HG02623 (cell line): ENCODE measurements around the gene GSTM2.
"Not testable (repeated sequence)": the region's sequence is repeated elsewhere in the genome, so short reads cannot be mapped to it uniquely, and the experiment has no call there.

Experiments used
- ATAC-seq: cut with Tn5 transposase; IDR thresholded peaks from one replicate; pipeline ENCODE4 v1.9.1; 2021; ENCODE audit warnings: moderate library complexity; ENCODE audit not compliant: unreplicated experiment

GSTM2 gene

DNA sequence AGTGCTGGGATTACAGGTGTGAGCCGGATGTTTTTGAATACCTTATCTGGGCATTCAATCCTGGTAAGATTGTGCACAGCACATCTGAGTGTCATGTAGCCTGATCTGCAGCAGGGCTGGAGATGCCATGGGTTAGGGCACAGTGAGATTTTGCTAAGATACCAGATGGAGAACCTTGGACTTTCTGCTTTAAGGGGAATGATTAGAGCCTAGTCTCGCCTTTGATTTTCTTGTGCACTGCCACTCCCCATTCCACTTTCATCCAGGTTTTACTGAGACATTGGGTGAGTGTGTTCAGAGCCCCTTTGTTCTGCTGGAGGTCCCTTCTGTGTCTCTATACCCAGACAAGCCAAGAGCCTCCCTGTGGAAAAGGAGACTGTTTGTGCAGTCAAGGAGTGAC is 6.0 kb downstream of the GSTM2 start:
- not testable (repeated sequence) for ATAC-seq

DNA sequence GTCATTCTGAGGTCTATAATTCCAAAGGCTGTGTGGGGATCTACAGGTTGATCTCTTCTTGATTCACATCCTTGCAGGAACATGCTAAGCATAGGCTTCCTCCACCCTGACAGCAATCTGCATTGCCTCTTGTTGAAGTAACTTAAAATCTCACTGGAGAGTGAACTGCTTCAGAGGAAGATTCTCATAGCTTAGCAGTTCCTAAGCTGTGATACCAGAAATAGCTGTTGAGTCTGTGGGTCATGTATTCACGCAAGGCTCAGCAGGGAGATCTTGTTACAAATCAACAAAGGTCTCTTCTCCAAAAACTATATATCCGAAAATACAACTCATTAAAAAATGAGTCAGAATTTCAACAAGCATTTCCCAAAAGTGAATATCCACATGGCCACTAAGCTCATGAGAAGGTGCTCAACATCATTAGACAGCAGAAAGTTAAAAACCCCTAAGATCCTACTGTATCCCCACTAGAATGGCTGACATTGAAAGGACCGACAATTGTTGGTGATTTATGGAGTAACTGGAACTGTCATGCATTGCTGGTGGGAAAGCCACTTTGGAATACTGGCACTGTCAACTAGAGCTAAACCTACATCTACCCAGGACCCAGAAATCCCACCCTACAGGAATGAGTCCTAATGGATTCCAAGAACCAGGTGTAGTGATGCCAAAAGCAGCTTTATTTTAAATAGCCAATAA is 9.0 kb downstream of the GSTM2 start:
- not testable (repeated sequence) for ATAC-seq

DNA sequence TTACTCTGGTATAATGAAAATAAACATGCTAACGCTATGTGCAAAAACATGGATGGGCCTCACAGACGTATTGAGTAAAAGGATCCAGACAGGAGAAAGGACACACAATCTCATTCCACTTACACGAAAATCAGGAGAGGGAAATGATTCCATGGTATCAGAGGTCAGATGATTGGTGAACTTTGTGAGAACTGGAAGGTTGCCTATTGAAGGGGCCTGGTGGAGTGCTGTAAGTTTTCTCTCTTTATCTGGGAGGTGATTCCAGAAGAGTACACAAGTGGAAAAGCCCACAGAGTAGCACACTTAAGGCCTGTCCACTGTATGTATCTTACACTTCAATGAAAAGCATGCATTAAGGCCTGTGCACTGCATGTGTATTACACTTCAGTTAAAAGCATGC is 9.6 kb downstream of the GSTM2 start:
- ATAC-seq: no peak

DNA sequence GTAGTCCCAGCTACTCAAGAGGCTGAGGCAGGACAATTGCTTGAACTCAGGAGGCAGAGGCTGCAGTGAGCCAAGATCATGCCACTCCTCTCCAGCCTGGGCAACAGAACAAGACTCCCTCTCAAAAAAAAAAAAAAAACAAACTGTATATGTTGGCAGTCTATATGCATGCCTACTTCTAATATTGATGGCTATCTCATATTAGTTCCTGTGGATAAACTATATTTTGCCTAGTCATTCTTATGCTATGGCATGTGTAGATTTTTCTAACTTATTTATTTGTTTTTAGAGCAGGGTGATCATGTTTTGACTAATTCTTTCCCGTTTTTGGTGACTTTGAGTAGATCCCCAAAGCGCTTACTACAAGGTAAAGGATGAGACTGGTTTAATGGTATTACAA is 10.8 kb downstream of the GSTM2 start:
- ATAC-seq: not testable (repeated sequence)

DNA sequence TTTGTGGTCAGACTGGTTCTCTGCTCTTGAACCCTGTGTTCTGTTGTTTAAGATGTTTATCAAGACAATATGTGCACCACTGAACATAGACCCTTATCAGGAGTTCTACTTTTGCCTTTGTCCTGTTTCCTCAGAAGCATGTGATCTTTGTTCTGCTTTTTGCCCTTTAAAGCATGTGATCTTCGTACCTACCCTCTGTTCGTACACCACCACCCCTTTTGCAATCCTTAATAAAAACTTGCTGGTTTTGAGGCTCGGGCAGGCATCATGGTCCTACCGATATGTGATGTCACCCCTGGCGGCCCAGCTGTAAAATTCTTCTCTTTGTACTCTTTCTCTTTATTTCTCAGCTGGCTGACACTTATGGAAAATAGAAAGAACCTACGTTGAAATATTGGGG is 16.9 kb downstream of the GSTM2 start:
- not testable (repeated sequence) for ATAC-seq

DNA sequence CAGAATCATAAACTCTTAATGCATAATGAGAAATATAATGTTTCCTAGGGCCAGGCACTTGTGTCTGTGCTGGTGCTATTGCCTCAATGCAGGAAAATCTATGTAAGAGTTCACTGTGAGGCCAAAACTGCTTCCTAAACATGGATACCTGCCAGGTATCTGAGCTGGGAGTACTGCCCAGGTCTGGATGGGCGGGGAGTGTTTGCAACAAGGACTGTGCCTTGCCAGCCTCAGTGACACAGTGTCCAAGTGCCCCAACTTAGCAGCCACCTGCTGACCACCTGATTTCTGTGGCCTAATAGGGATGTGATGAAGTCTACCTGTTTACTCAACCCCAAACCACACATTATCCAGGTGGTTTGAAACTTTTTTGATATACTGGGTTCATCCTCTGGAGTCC is 17.5 kb downstream of the GSTM2 start:
- not testable (repeated sequence) for ATAC-seq

DNA sequence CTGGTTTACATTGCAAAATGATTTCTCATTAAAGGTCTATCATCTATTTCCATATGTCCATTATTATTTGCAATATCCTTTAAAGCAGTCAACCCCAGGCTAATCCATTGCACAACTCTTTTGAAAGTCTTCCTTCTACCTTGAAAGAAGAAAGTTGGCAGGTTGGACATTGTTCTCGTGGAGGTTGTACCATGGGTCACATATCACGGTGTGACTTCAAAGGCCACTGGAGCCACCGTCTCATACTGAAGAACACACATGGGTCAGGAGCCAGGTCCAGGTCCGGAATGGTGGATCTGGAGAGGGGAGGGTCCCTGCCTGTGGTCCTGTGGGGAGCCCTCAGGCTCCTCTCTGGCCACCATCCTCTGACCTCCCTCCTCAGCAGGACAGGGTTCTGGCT is 18.0 kb downstream of the GSTM2 start:
- not testable (repeated sequence) for ATAC-seq

DNA sequence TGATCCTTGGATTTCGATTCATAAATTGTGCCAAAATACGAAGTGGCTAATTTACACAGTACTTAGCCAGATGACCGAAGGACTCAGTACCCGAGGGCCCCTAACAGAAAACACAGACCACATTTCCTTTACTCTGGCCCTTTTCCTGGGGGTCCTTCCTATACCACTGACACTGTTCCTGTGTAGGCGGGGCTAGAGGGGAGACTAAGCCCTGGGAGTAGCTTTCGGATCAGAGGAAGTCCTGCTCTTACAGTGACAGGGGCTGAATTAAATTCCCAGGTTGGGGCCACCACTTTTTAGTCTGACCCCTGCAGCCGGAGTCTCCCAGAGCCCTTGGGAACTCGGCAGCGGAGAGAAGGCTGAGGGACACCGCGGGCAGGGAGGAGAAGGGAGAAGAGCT is 19.3 kb downstream of the GSTM2 start:
- ATAC-seq: not testable (repeated sequence)

DNA sequence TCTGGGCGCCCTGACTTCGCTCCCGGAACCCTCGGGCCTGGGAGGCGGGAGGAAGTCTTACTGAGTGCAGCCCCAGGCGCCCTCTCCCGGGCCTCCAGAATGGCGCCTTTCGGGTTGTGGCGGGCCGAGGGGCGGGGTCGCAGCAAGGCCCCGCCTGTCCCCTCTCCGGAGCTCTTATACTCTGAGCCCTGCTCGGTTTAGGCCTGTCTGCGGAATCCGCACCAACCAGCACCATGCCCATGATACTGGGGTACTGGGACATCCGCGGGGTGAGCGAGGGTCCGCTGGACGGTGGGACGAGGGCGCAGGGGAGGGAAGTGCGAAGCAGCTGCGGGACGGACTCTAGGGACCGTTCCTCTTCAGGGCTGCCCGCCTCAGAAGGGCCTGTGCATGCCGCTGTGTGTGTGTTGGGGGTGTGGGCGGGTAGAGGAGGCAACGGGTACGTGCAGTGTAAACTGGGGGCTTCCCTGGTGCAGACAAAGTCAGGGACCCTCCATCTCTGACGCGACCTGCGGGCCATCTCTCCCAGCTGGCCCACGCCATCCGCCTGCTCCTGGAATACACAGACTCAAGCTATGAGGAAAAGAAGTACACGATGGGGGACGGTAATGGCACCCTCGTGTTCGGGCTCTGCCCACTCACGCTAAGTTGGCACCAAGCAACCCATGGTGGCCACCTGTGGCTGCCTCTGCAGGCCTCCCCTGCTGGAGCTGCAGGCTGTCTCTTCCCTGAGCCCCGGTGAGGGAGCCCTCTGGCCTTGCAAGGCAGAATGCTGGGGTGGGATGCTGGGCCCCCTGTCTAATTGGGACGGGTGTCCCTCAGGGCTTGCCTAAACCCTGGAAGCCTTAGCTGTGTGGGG is 20.0 kb downstream of the GSTM2 start, which contains the start of gene GSTM1:
TSS of gene GSTM1 (plus strand) at position 177 of the 859 bp plus-strand sequence. CDS start at position 234, 57 bp downstream.
- ATAC-seq: no peak

DNA sequence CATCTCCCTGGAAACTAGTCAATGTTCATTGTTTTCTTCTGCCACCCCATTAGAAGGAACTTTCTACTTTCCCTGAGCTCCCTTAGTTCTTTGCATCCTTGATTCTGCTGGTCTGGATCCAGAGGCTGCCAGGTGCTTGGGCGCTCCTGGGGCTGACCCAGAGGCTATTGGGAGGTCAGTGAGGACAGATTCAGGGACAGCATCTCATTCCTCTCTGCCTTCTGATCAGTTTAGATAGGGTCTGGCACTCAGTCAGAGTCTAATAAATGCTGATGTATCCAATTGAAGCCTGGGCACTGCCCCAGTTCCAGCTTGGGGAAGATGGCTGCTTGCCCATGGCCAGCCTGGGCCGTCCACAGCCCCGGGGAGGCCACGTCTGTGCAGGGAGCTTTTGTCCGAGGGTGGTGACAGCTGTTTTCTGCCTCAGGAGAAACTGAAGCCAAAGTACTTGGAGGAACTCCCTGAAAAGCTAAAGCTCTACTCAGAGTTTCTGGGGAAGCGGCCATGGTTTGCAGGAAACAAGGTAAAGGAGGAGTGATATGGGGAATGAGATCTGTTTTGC is 22.1 kb downstream of the GSTM2 start:
- ATAC-seq: no peak

DNA sequence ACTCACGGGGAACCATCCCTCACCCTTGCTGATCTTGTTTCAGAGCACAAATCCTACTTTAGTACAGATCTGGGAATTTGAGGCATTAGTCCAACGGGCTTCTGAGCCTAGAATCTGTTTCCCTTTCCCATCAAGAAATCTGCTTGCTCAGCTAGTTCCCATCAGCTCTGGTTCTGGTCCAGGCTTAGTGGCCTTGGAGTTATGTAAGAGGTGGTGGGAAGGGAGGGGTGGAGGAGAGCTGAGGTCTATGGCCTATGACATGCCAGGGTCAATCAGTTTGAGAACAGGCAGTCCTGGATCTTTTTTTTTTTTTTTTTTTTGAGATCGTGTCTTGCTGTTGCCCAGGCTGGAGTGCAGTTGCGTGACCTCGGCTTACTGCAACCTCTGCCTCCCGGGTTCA is 23.9 kb downstream of the GSTM2 start:
- no peak for ATAC-seq

DNA sequence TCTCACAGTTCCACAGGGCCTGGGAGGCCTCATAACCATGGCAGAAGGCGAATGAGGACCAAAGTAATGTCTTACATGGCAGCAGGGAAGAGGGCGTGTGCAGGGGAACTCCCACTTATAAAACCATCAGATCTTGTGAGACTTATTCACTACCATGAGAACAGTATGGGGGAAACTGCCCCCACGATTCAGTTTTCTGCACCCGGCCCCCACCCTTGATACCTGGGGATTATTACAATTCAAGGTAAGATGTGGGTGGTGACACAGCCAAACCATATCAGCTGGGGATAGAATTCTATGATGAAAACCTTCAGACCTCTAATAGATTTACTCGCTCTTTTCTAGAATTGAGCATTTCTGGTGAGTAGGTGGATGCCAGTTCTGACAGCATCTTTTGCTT is 26.5 kb downstream of the GSTM2 start:
- ATAC-seq: not testable (repeated sequence)

DNA sequence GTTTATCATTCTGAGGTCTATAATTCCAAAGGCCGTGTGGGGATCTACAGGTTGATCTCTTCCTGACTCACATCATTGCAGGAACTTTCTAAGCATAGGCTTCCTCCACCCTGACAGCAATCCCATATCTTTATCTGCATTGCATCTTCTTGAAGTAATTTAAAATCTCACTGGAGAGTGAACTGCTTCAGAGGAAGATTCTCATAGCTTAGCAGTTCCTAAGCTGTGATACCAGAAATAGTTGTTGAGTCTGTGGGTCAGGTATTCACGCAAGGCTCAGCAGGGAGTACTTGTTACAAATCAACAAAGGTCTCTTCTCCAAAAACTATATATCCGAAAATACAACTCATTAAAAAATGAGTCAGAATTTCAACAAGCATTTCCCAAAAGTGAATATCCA is 27.3 kb downstream of the GSTM2 start:
- ATAC-seq: not testable (repeated sequence)

DNA sequence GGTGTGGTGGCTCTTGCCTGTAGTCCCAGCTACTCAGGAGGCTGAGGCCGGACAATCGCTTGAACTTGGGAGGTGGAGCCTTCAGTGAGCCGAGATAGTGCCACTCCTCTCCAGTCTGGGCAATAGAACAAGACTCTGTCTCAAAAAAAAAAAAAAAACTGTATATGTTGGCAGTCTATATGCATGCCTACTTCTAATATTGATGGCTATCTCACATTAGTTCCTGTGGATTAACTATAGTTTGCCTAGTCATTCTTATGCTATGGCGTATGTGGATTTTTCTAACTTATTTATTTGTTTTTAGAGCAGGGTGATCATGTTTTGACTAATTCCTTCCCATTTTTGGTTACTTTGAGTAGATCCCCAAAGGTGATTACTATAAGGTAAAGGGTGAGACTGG is 29.2 kb downstream of the GSTM2 start:
- no peak for ATAC-seq

DNA sequence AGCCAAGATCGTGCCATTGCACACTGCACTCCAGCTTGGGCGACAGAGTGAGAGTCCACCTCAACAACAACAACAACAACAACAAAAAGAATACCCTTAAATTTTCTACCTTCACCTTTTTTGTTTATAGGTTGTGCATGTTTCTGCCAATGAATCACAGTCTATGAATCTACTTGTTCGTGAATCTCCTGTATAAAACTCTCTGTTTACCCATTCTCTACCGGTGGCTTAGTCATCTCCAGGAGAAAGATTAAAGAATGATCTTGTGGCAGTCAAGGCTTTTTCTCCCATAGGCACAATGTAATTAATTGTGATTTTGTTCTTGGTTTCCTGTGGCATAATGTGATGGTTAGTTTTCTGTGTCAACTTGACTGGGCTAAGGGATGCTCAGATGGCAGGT is 30.0 kb downstream of the GSTM2 start:
- not testable (repeated sequence) for ATAC-seq

DNA sequence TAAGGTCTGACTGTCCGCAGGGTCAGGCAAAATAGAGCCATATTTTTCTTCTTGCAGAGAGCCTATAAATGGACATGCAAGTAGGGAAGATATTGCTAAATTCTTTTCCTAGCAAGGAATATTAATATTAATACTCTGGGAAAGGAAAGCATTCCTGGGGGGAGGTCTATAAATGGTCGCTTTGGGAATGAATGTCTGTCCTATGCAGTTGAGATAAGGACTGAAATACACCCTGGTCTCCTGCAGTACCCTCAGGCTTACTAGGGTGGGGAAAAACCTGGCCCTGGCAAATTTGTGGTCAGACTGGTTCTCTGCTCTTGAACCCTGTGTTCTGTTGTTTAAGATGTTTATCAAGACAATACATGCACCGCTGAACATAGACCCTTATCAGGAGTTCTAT is 35.1 kb downstream of the GSTM2 start:
- not testable (repeated sequence) for ATAC-seq

DNA sequence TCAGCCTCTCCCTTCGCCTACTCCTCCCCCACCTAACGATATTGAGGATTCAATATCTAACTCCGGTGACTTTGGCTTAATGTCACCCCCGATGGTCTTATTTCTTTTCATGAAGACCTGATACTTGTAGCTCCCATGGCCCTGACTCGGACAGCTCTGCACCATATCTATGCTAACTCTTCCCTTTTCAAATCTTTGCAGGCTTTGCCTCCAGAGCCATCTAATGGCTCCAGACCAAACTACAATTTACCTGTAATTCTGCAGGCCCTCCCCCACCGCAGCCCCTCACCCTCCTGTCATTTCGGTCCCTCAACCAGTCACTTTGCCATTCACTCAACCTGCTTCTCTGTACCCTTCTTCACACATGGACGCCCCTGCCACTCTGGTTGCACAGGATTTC is 36.3 kb downstream of the GSTM2 start:
- no peak for ATAC-seq

DNA sequence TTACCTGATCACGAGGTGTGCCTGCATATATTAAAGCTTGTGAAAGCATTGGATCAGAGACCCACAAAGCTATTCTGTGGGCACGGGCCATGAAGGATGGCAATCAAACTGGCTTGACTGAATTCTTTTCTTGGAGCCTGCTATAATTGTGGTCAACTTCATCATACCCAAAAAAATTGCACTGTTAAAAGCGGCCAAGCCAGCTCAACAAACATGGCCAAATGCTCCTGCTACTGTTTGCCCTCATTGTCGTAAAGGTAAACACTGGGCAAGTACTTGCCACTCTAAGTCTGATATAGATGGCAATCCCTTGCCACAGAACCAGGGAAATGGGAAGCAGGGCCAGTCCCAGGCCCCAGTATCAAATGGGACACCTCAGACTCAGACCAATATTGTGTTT is 37.6 kb downstream of the GSTM2 start:
- no peak for ATAC-seq

DNA sequence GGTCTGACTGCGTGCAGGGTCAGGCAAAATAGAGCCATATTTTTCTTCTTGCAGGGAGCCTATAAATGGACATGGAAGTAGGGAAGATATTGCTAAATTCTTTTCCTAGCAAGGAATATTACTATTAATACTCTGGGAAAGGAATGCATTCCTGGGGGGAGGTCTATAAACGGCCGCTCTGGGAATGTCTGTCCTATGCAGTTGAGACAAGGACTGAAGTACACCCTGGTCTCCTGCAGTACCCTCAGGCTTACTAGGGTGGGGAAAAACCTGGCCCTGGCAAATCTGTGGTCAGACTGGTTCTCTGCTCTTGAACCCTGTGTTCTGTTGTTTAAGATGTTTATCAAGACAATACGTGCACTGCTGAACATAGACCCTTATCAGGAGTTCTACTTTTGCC is 41.1 kb downstream of the GSTM2 start:
- not testable (repeated sequence) for ATAC-seq

DNA sequence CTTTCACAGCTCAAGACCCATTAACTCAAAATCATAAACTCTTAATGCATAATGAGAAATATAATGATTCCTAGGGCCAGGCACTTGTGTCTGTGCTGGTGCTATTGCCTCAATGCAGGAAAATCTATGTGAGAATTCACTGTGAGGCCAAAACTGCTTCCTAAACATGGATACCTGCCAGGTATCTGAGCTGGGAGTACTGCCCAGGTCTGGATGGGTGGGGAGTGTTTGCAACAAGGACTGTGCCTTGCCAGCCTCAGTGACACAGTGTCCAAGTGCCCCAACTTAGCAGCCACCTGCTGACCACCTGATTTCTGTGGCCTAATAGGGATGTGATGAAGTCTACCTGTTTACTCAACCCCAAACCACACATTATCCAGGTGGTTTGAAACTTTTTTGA is 42.0 kb downstream of the GSTM2 start:
- not testable (repeated sequence) for ATAC-seq

DNA sequence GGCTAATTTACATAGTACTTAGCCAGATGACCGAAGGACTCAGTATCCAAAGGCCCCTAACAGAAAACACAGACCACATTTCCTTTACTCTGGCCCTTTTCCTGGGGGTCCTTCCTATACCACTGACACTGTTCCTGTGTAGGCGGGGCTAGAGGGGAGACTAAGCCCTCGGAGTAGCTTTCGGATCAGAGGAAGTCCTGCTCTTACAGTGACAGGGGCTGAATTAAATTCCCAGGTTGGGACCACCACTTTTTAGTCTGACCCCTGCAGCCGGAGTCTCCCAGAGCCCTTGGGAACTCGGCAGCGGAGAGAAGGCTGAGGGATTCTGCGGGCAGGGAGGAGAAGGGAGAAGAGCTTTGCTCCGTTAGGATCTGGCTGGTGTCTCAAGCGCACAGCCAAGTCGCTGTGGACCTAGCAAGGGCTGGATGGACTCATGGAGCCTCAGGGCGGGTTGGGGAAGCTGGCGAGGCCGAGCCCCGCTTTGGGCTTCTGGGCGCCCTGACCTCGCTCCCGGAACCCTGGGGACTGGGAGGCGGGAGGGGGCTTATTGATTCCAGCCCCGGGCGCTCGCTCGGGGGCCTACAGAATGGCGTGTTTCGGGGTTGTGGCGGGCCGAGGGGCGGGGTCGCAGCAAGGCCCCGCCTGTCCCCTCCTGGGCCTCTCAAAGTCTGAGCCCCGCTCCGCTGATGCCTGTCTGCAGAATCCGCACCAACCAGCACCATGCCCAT is 43.9 kb downstream of the GSTM2 start, which contains the start of gene GSTM5:
TSS of gene GSTM5 (plus strand) at position 659 of the 728 bp plus-strand sequence. CDS start at position 721, 62 bp downstream.
- not testable (repeated sequence) for ATAC-seq
